Measurements from ENCODE around the gene ZNF888.

DNA sequence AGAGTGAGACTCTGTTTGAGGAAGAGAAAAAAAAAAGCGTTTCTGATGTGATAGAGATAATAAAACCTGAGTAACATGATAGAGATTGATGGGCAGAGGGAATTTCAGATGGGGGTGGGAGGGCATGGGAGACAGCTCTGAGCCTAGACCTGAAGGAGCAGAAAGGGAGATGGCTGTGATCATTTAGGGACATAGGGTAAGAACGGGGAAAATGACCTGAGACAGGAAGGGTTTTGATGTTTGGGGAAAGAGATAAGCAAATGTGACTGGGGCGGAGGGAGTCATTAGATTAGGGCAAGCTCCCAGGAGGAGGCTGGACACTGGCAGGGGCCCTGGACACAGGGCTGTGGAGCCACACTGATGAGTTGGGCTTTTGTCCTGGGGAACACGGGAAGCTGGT lies 31.9 kb downstream of the ZNF888 start:
- TF ChIP-seq, protein P1, sequence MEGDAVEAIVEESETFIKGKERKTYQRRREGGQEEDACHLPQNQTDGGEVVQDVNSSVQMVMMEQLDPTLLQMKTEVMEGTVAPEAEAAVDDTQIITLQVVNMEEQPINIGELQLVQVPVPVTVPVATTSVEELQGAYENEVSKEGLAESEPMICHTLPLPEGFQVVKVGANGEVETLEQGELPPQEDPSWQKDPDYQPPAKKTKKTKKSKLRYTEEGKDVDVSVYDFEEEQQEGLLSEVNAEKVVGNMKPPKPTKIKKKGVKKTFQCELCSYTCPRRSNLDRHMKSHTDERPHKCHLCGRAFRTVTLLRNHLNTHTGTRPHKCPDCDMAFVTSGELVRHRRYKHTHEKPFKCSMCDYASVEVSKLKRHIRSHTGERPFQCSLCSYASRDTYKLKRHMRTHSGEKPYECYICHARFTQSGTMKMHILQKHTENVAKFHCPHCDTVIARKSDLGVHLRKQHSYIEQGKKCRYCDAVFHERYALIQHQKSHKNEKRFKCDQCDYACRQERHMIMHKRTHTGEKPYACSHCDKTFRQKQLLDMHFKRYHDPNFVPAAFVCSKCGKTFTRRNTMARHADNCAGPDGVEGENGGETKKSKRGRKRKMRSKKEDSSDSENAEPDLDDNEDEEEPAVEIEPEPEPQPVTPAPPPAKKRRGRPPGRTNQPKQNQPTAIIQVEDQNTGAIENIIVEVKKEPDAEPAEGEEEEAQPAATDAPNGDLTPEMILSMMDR (IDR thresholded peaks at IDR 0.05) = no peak
- TF ChIP-seq POLR2A (IDR thresholded peaks at IDR 0.05) = no peak
